ENCODE measurements around the gene FREM1. TPM values are rescaled to one million over a fixed set of nuclear protein-coding genes. Genes with fewer than 3 reads are reported as not detected.

The FREM1 gene
- total and polyA plus RNA-seq, 5 donors: 3.8 to 8.7 (median 5.3) TPM

GRCh38 chr9:14780693-14781092 lies 129.5 kb downstream of the FREM1 start:
- Histone ChIP-seq H3K4me3 (ENCODE audit: low read length) (no peak overlapping the region), H3K4me1 (ENCODE audit: control insufficient read depth, insufficient read depth, low read length) (no peaks in the 10 kb centered on the region), H3K27ac (ENCODE audit: low read length) (no peak overlapping the region), H3K9me3 (ENCODE audit: control insufficient read depth, low read length) (no peaks in the 10 kb centered on the region), H3K27me3 (ENCODE audit: control insufficient read depth, insufficient read depth) (no peaks in the 10 kb centered on the region)
- ATAC-seq (no peak), DNase-seq (no peak)
- intact Hi-C loops (cut with DNase I): no loop called here
- WGBS: 82% methylated on average over 4 of the region's 4 CpGs

GRCh38 chr9:14780251-14780650 lies 130.0 kb downstream of the FREM1 start:
- intact Hi-C loops (cut with DNase I): no loop called here
- H3K27me3 ChIP-seq (ENCODE audit: control insufficient read depth, insufficient read depth): no peaks in the 10 kb centered on the region
- 55% methylated on average over 5 of the region's 5 CpGs for WGBS
- H3K9me3 ChIP-seq (ENCODE audit: control insufficient read depth, low read length): no peaks in the 10 kb centered on the region
- no peaks in the 10 kb centered on the region for H3K4me1 ChIP-seq (ENCODE audit: control insufficient read depth, insufficient read depth, low read length)
- no peak for ATAC-seq
- no peak overlapping the region for H3K4me3 ChIP-seq (ENCODE audit: low read length)
- no peak overlapping the region for H3K27ac ChIP-seq (ENCODE audit: low read length)
- DNase-seq: peak in 1 of 3 donors; percentile 40

- WGBS: 86% methylated on average over 11 of the region's 11 CpGs
- Histone ChIP-seq H3K4me1 (ENCODE audit: control insufficient read depth, insufficient read depth, low read length) (no peaks in the 10 kb centered on the region), H3K27me3 (ENCODE audit: control insufficient read depth, insufficient read depth) (no peaks in the 10 kb centered on the region), H3K27ac (ENCODE audit: low read length) (no peak overlapping the region), H3K4me3 (ENCODE audit: low read length) (no peak overlapping the region), H3K9me3 (ENCODE audit: control insufficient read depth, low read length) (no peaks in the 10 kb centered on the region)
- DNase-seq (peak in 1 of 3 donors; percentile 12), ATAC-seq (no peak)
- intact Hi-C loops (cut with DNase I): loop anchor here in 1 of 4 donors (5.0 kb wide), 1 partner anchor 172 kb away; no protein-coding TSS in a partner anchor
These were observed 130.6 kb downstream of the FREM1 start for GRCh38 chr9:14779566-14780022.

GRCh38 chr9:14778565-14778964 lies 131.7 kb downstream of the FREM1 start:
- DNase-seq (no peak), ATAC-seq (no peak)
- no peak overlapping the region for H3K4me3 ChIP-seq (ENCODE audit: low read length)
- intact Hi-C loops (cut with DNase I): loop anchor here in 1 of 4 donors (5.0 kb wide), 1 partner anchor 171 kb away; no protein-coding TSS in a partner anchor
- no peaks in the 10 kb centered on the region for H3K27me3 ChIP-seq (ENCODE audit: control insufficient read depth, insufficient read depth)
- no peaks in the 10 kb centered on the region for H3K9me3 ChIP-seq (ENCODE audit: control insufficient read depth, low read length)
- WGBS: 81% methylated on average over 6 of the region's 6 CpGs
- no peaks in the 10 kb centered on the region for H3K4me1 ChIP-seq (ENCODE audit: control insufficient read depth, insufficient read depth, low read length)
- no peak overlapping the region for H3K27ac ChIP-seq (ENCODE audit: low read length)

DNA sequence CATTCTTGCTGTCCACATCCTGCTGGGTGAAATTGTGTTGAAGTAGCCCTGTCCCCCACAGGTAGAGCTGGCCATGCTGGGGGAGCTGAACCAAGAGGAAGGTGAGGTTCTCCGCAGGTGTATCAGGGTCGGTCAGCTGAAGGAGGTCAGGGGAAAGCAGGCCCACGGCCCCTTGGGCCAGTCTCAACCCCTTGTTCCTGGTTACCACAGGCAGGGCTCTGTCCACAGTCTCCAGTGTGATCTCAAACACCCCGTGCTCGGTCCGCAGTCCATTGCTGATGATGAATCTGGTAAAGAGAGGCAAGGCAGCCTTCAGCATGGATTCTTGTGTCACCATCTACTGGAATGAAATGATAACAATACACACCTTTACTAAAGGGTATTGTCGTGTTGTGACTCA lies 134.3 kb downstream of the FREM1 start:
- Histone ChIP-seq H3K4me3 (ENCODE audit: low read length) (no peak overlapping the region), H3K27me3 (ENCODE audit: control insufficient read depth, insufficient read depth) (no peaks in the 10 kb centered on the region), H3K27ac (ENCODE audit: low read length) (no peak overlapping the region), H3K9me3 (ENCODE audit: control insufficient read depth, low read length) (no peaks in the 10 kb centered on the region), H3K4me1 (ENCODE audit: control insufficient read depth, insufficient read depth, low read length) (no peaks in the 10 kb centered on the region)
- ATAC-seq (no peak), DNase-seq (no peak)
- WGBS: 87% methylated on average over 7 of the region's 7 CpGs
- intact Hi-C loops (cut with DNase I): loop anchor here in 1 of 4 donors (5.0 kb wide), 1 partner anchor 169 kb away; no protein-coding TSS in a partner anchor

GRCh38 chr9:14770592-14770991 lies 139.6 kb downstream of the FREM1 start:
- 77% methylated on average over 7 of the region's 7 CpGs for WGBS
- Histone ChIP-seq H3K27me3 (ENCODE audit: control insufficient read depth, insufficient read depth) (no peaks in the 10 kb centered on the region), H3K4me1 (ENCODE audit: control insufficient read depth, insufficient read depth, low read length) (no peaks in the 10 kb centered on the region), H3K9me3 (ENCODE audit: control insufficient read depth, low read length) (no peaks in the 10 kb centered on the region), H3K27ac (ENCODE audit: low read length) (no peak overlapping the region), H3K4me3 (ENCODE audit: low read length) (no peak overlapping the region)
- intact Hi-C loops (cut with DNase I): no loop called here
- no peak for ATAC-seq
- no peak for DNase-seq

GRCh38 chr9:14769230-14769571 lies 141.0 kb downstream of the FREM1 start:
- H3K4me3 ChIP-seq (ENCODE audit: low read length): no peak overlapping the region
- intact Hi-C loops (cut with DNase I): loop anchor here in 2 of 4 donors (5.0 to 10.0 kb wide), 2 partner anchors 152 to 154 kb away; no protein-coding TSS in a partner anchor
- no peak for DNase-seq
- H3K9me3 ChIP-seq (ENCODE audit: control insufficient read depth, low read length): no peaks in the 10 kb centered on the region
- no peak overlapping the region for H3K27ac ChIP-seq (ENCODE audit: low read length)
- H3K27me3 ChIP-seq (ENCODE audit: control insufficient read depth, insufficient read depth): no peaks in the 10 kb centered on the region
- WGBS: 35% methylated on average over 3 of the region's 3 CpGs
- H3K4me1 ChIP-seq (ENCODE audit: control insufficient read depth, insufficient read depth, low read length): no peaks in the 10 kb centered on the region
- ATAC-seq: peak in 1 of 2 donors; percentile 40

DNA sequence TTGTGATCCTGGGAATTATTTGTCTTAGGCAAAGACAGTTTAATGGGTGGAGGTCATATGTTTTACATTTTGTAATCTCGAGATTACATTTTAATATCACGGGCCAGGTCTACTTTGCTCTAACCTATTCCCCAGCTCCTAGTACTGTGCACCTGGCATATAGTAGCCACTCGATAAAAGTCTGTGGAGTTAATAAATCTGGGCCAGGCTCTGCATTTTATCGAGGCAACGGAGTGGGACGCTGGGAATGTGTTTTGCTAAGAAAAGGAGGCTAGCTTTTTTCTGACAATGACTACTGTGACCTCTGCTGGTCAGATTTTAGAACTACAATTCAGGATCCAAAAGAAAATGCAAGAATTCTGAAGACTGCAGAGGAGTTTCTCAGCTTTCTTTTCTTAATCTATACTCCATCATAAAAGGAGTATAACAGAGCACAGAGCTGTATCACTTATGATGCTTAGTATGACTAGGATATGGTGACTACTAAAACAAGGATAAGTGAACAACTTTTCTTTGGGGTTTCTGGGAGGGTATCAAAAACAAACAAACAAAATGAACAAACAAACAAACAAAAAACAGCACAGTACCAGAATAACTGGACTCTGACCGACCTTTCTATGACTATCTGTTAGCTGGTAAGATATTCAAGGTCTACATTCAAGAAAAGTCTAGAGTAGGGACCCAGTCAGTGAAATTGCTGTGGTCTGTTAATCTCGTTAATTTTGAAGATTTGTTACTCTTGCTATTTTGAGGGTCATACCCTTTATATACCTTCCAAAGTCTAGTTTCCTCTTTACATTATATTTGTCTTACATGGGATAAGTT lies 141.6 kb downstream of the FREM1 start:
- Histone ChIP-seq H3K4me3 (ENCODE audit: low read length) (no peak overlapping the region), H3K27ac (ENCODE audit: low read length) (no peak overlapping the region), H3K27me3 (ENCODE audit: control insufficient read depth, insufficient read depth) (no peaks in the 10 kb centered on the region), H3K4me1 (ENCODE audit: control insufficient read depth, insufficient read depth, low read length) (no peaks in the 10 kb centered on the region), H3K9me3 (ENCODE audit: control insufficient read depth, low read length) (no peaks in the 10 kb centered on the region)
- WGBS: 31% methylated on average over 8 of the region's 8 CpGs
- ATAC-seq (peak; percentile 39 to 63), DNase-seq (no peak)
- intact Hi-C loops (cut with DNase I): loop anchor here in 2 of 4 donors (5.0 to 10.0 kb wide), 2 partner anchors 151 to 154 kb away; no protein-coding TSS in a partner anchor

DNA sequence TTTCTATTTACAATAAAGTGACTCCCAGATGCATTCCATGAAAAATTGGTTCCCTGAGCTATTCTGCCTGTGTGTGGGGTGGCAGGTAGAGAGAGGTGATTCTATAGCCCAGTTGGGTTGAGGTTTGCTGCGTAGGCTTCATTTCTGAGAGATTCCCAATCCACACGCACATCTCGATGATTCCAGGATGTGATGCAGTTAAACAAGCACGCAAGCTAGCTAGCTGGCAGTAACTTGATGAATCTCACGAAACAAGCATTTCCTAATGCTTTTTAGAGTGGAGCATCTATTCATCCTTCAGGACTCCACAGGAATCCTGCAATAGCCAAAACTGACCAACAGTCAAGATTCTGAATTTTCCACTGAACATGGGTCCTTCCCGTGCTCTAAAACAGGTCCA lies 143.9 kb downstream of the FREM1 start:
- WGBS: 78% methylated on average over 6 of the region's 6 CpGs
- Histone ChIP-seq H3K27ac (ENCODE audit: low read length) (no peak overlapping the region), H3K9me3 (ENCODE audit: control insufficient read depth, low read length) (no peaks in the 10 kb centered on the region), H3K4me1 (ENCODE audit: control insufficient read depth, insufficient read depth, low read length) (no peaks in the 10 kb centered on the region), H3K27me3 (ENCODE audit: control insufficient read depth, insufficient read depth) (no peaks in the 10 kb centered on the region), H3K4me3 (ENCODE audit: low read length) (no peak overlapping the region)
- no peak for DNase-seq
- intact Hi-C loops (cut with DNase I): loop anchor here in 2 of 4 donors (5.0 to 10.0 kb wide), 2 partner anchors 149 to 151 kb away; no protein-coding TSS in a partner anchor
- ATAC-seq: no peak

- Histone ChIP-seq H3K4me1 (ENCODE audit: control insufficient read depth, insufficient read depth, low read length) (no peaks in the 10 kb centered on the region), H3K9me3 (ENCODE audit: control insufficient read depth, low read length) (no peaks in the 10 kb centered on the region), H3K27me3 (ENCODE audit: control insufficient read depth, insufficient read depth) (no peaks in the 10 kb centered on the region), H3K27ac (ENCODE audit: low read length) (no peak overlapping the region), H3K4me3 (ENCODE audit: low read length) (no peak overlapping the region)
- intact Hi-C loops (cut with DNase I): loop anchor here in 1 of 4 donors (10.0 kb wide), 1 partner anchor 147 kb away; no protein-coding TSS in a partner anchor
- DNase-seq (no peak), ATAC-seq (no peak)
- WGBS: 80% methylated on average over 2 of the region's 2 CpGs
These were observed 148.6 kb downstream of the FREM1 start for GRCh38 chr9:14761584-14761983.

DNA sequence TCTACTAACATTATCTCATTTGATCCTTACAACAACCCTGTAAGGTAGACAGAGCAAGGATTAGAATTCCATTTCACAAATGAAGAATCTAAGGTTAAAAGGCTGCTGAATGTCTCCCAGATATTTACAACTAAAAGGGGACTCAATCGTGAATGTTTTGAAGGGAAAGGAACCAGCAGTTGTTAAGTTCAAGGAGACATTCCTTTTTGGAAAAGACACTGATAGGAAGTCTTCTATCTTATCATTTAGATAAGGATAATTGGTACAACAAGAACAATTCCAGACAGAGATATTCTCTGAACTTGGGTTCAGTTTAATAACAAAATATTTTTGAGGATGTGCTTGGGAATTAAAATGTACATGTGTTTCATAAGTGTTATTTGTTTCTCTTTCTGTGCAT lies 150.2 kb downstream of the FREM1 start:
- DNase-seq (no peak), ATAC-seq (no peak)
- WGBS: 0% methylated on average over 1 of the region's 1 CpG
- no peaks in the 10 kb centered on the region for H3K27me3 ChIP-seq (ENCODE audit: control insufficient read depth, insufficient read depth)
- no peak overlapping the region for H3K27ac ChIP-seq (ENCODE audit: low read length)
- no peaks in the 10 kb centered on the region for H3K9me3 ChIP-seq (ENCODE audit: control insufficient read depth, low read length)
- intact Hi-C loops (cut with DNase I): loop anchor here in 1 of 4 donors (10.0 kb wide), 1 partner anchor 145 kb away; no protein-coding TSS in a partner anchor
- no peaks in the 10 kb centered on the region for H3K4me1 ChIP-seq (ENCODE audit: control insufficient read depth, insufficient read depth, low read length)
- H3K4me3 ChIP-seq (ENCODE audit: low read length): no peak overlapping the region

Measured in right cardiac atrium (tissue), 5 donors.